SK-N-MC (cell line): ENCODE results near the gene ZFP36.

Experiments used
- EZH2 ChIP-seq: fragments of 200-600 bp; sonication (generic); IDR thresholded peaks from one replicate; pipeline ENCODE4 v1.6.1; 2017; ENCODE audit warnings: antibody characterized with exemption
- POLR2AphosphoS5 ChIP-seq: IDR thresholded peaks from 2 replicates; pipeline ENCODE4 v1.6.1; 2012; ENCODE audit warnings: mild to moderate bottlenecking, low read depth, low read length, borderline replicate concordance

DNA sequence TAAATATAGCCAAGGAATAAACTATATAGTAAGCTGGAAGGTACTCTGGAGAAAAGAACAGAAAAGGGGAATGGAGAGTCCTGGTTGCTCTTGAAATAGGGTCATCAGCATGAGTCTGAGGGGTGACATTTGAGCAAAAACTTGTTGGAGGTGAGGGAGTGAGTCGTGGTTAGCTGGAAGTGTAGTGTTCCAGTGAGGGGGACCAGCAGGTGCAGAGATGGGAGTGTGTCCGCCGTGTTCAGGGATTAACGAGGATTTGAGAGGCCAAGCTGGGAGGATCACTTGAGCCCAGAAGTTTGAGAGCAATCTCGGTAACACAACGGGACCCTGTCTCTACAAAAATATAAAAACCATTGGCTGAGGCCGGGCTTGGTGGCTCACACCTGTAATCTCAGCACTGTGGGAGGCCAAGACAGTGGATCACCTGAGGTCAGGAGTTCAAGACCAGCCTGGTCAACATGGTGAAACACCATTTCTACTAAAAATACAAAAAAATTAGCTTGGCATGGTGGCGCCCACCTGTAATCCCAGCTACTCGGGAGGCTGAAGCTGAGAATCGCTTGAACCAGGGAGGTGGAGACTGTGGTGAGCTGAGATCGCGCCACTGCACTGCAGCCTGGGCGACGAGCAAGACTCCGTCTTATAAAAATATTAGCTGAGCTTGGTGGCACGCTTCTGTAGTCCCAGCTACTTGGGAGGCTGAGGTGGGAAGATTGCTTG lies 39.9 kb downstream of the ZFP36 start:
- TF ChIP-seq EZH2: no peak
- TF ChIP-seq POLR2AphosphoS5: no peak
